GM10266 (cell line): ENCODE measurements around the gene HS3ST6.
"Not testable (repeated sequence)": the region's sequence is repeated elsewhere in the genome, so short reads cannot be mapped to it uniquely, and the experiment has no call there.

Source experiments
- DNase-seq: peaks from one replicate; pipeline ENCODE4 v3.0.0; 2012; ENCODE audit errors: extremely low spot score
- CTCF ChIP-seq: IDR thresholded peaks from 2 replicates; pipeline ENCODE4 v1.5.1; 2012; ENCODE audit warnings: mild to moderate bottlenecking, low read depth; ENCODE audit not compliant: control insufficient read depth, insufficient read depth; ENCODE audit errors: missing control alignments

Gene HS3ST6

GRCh38 chr16:1918351-1919326, at the start of gene HS3ST6:
Gene HS3ST6 (minus strand): TSS chr16:1918415. CDS start chr16:1918323, 92 bp downstream.
- no peak for TF ChIP-seq CTCF
- no peak for DNase-seq

GRCh38 chr16:1966460-1966859, 48.2 kb upstream of the HS3ST6 start, which contains the start of gene RNF151:
Gene RNF151 (plus strand): TSS chr16:1966856. CDS start chr16:1966882, 26 bp downstream.
- DNase-seq, result no peak
- TF ChIP-seq CTCF, result no peak

- TF ChIP-seq CTCF, result no peak
- DNase-seq, result no peak
Observed at GRCh38 chr16:1965396-1966001, 47.3 kb upstream of the HS3ST6 start.

- TF ChIP-seq CTCF, result no peak
- DNase-seq, result peak; percentile 100
Observed at GRCh38 chr16:1964506-1965395, 46.5 kb upstream of the HS3ST6 start, which contains the start of gene RPS2. Gene RPS2 (minus strand): TSS chr16:1964826. CDS start chr16:1964625, 201 bp downstream.

- no peak for DNase-seq
- peak; percentile 29 for TF ChIP-seq CTCF
Observed at GRCh38 chr16:1963806-1964505, 45.7 kb upstream of the HS3ST6 start.

- not testable (repeated sequence) for DNase-seq
Observed at GRCh38 chr16:1962161-1963153, 44.2 kb upstream of the HS3ST6 start.
